NCI-H2081 treated with DMSO at 0.1 percent for 48 hours (cell line): ENCODE data around the gene DNAJB6.

Source experiments
- DNase-seq: peaks from one replicate; lab custom pipeline; 2025; lab: John Stamatoyannopoulos, UW

Gene DNAJB6

DNA sequence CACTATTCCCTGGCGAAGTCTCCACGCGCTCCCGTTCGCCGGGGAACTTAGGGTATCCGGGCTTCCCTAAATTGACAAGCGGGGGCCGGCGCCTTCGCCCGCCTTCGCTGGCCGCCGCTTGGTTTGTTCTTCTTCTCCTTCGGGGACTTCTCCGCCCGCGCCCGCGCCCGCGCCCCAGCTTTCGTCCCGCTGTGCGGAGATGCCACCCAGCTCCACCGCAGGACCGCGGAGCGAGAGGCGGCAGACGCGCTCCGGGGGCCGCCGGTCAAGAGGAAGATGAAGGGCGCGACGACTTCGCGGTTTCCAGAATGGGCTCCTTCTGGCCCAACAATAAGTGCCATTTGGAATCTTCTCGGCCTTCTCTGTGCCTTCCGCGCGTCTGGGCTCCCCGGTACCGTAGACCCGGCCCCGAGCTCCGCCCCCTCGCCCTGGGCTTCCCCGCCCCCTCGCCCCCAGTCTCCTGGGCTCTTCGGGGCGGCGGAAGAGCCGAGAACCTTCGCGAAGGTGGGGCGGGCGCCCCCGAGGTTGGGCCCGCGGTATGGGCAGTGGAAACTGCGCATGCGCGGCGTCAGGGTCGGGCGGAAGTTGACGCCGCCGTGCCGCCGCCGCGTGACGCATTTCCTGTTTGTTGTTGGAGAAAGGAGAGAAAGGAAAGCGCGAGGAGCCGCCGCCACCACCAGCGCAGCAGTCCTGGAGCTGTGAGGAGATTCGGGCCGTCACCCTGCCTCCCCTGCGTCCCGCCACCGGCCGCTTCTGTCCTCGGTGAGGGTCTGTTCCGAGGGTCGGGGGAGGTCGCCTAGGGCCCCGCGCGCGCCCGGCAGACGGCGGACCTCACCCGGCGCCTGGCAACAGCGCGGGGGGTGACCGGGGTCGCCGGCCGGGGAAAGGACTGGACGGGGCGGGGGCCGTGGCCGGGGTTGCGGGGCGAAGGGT is at the start of gene DNAJB6:
Gene DNAJB6 (plus strand): TSS at position 622 of the 933 bp plus-strand sequence. CDS start 21,569 bp downstream, outside the sequence.
- peak; percentile 85 for DNase-seq

DNA sequence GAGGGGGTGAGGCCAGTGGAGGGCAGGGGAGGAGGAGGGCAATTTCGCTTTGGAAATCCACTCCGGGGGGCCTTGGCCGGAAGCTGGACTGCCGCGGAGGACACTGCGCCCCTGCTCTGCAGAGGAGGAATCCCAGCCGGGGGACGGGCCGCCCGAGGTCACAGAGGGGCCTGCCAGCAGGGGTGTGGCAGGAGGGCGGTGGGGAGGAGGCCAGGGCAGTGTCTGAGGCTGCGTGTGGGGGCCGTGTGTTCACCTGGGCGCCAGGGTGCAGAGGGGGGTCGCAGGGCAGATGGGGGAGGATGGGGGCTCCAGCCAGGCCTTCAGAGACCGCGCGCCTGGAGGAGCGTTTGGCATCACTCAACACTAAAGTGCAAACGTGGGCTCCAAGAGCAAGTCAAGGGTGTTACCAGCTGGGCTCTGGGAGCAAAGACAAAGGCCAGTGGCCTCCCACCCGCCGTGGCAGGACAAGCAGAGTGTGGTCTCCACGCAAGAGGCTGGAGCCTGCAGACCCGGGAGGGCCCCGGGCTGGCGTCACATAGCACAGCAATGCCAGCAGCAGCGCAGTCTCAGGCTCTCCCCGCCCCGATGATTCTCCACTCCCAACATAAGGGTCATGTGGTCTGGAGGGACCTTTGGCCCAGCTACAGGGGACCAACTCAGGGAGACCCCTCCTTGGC is 45.3 kb upstream of the DNAJB6 start:
- no peak for DNase-seq

GRCh38 chr7:157292258-157292657 is 44.5 kb upstream of the DNAJB6 start:
- no peak for DNase-seq

DNA sequence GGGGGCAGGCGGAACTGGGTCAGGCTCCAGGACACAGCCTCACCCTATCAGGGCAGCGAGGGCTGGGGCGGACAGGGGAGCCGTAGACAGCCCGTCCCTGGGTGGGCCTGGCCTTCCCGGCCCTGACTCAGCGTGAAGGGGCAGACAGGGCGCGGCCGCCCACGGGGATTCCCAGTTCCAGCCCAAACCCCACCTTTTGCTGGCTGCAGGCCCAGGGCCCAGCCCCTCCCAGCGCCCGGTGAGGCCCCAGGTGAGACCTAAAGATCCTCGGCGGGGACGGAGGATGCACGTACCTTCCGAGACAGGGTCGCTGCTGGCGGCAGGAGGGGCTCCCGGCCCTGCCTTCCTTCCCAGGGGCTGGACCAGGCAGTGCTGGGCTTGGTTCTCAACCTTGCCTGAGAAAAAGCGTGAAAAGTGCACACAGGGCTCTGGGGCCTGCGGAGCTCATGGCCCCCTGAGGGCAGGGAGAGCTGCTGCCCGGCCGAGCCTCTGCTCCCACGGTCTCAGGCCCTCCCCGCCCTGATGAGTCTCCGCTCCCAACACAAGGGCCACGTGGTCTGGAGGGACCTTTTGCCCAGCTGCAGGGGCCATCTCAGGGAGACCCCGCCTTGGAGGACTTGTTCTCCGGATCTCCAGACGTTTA is 43.9 kb upstream of the DNAJB6 start:
- no peak for DNase-seq

DNA sequence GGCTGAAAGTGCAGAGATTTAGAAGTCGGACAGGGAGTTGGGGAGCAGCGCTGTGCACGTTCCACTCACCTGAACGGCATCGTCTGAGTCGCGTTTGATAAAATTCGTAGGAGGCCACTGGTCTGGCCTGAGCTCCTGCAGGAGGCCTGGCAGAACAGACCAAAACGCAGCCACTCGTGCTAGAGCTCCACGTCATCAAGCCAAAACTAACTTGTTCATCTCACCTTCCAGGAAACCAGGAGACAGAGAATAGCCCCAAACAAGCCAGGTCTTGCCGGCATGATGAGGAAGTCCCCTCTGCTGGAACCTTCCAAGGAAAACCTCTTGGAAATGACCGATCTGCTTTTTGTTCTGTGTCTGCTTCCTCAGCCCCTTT is 43.4 kb upstream of the DNAJB6 start:
- no peak for DNase-seq

GRCh38 chr7:157294773-157295172 is 42.0 kb upstream of the DNAJB6 start:
- DNase-seq = no peak

- DNase-seq = no peak
These were observed 41.5 kb upstream of the DNAJB6 start for GRCh38 chr7:157295338-157295737.

DNA sequence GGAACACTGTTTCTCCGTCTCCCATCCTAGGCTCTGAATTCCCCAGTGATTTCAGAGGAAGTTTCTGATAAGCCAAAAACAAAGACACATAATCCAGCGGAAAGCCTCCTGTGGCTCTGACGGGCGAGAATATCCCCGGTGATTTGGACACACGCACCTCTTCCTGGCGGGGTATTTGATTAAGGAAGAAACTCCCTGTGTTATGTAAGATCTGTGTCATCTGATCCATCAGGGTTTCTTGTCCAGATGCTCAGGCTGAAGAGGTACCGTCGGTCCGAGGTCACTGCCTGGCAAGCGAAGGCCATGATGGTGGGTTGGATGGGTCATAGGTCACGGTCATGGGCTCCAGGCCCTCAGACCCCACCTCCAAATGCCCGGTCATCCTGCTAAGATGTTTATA is 39.6 kb upstream of the DNAJB6 start:
- DNase-seq = no peak

GRCh38 chr7:157299317-157299612 is 37.5 kb upstream of the DNAJB6 start:
- DNase-seq = no peak

DNA sequence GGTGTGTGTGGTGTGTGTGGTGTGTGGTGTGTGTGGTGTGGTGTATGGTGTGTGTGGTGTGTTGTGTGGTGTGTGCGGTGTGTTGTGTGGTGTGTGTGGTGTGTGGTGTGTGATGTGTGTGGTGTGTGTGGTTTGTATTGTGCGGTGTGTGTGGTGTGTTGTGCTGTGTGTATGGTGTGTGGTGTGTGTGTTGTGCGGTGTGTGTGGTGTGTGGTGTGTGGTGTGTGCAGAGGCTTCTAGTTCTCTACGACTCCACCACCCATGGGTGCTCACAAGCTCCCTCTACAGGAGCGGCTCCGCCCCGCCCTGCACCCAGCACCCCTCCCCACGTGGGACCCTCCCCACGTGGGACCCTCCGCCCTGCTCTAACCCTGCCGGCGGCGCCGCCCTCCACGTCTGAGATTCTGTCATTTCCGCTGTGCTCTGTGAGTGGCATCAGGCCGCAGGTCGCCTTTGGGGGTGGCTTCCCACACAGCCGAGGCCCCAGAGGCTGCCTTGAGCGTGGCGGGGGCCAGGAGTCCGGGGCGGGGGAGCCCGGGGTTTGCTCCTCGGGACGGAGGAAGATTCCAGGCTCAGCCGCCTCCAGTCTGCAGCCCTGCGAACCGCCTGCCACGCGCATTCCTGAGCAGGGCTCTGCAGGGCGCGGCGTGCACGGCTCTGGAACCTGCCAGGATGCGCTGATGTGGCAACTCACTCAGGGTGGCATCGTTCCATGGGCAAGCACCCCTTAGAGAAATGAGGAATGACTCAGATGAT is 37.0 kb upstream of the DNAJB6 start:
- no peak for DNase-seq

DNA sequence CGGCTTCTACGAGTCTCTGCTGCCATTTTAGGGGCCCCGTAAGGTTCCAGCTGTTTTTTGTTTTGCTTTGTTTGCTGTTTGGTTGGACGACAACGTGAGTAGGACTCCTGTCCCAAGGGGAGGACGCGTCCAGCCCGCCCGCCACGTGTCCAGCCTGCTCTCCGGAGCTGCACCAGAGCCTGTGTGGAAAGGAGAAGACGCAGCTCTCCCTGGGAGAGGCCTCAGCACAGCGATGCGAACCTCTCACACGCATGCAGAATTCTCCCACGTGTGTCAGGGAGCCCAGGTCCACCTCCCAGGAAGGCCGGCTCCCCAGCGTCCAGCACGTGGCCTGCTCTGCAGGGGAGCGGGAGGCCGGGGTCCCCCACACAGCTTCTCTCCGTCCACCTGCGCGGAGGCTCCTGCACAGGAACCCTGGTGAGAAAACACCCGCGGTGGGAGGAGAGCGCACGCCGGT is 36.4 kb upstream of the DNAJB6 start:
- no peak for DNase-seq

- DNase-seq = no peak
These were observed 35.1 kb upstream of the DNAJB6 start for GRCh38 chr7:157301610-157302120.

- DNase-seq = no peak
These were observed 29.7 kb upstream of the DNAJB6 start for GRCh38 chr7:157306846-157307838.

GRCh38 chr7:157309988-157310668 is 26.7 kb upstream of the DNAJB6 start:
- DNase-seq = no peak

- no peak for DNase-seq
These were observed 26.1 kb upstream of the DNAJB6 start for GRCh38 chr7:157310676-157311185.

DNA sequence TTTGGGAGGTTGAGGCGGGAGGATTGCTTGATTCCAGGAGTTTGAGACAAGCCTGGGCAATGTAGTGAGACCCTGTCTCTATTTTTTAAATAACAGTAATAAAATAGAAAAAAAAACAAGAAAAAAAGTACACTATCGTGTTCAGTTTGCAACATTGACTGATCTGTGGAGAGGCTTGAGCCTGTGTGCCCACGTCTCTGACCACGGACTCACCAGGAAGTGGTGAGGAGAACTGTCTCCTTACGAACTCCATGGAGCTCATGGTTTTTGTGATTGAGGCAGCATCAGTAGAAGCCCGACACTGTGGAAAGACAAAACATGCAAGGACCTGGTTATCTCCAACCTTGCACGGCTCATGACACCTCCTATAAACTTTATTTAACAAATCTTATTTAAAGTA is 23.9 kb upstream of the DNAJB6 start:
- no peak for DNase-seq

GRCh38 chr7:157313645-157314044 is 23.2 kb upstream of the DNAJB6 start:
- DNase-seq = no peak

DNA sequence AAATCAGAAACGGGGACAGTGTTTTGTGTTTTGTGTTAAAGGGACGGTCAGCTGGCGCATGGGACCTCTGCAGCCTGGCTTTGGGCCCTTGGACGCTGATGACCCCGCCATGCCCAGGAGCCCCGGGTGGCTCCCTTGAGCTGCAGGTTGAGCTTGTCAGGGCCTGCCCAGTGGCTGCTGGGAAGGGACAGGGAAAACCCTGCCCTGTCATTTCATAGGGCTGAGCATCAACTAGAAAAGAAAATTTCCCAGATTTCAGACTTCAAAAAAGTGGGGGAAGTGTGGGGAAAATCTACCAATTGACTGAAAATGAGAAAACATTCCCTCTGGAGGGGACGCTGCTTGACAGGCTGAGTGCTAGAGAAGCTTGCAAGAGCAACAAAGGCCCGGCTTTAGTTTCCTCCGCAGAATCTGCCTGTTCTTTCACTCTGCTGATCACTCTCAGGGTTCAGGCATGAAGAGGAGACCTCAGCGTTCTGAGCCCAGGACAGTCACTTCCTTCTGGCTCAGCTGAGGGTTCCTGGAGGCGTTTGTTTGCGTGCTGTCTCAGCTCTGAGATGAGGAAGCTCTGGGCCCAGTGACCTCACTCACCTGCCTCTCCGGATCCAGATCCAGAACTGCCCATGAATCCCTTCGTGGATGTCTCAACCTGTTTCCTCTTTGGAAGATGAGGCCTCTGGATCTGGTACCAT is 18.6 kb upstream of the DNAJB6 start:
- DNase-seq = no peak

GRCh38 chr7:157320608-157320980 is 16.2 kb upstream of the DNAJB6 start:
- no peak for DNase-seq
